NCI-H187 treated with DMSO at 0.1 percent for 48 hours (cell line): ENCODE results near the gene FAM50B.

Experiments
- DNase-seq: peaks from one replicate; lab custom pipeline; 2025; lab: John Stamatoyannopoulos, UW

FAM50B gene

GRCh38 chr6:3873051-3873450 lies 23.9 kb downstream of the FAM50B start:
- DNase-seq: no peak

GRCh38 chr6:3874069-3874468 lies 24.9 kb downstream of the FAM50B start:
- DNase-seq: no peak

GRCh38 chr6:3875486-3875885 lies 26.3 kb downstream of the FAM50B start:
- DNase-seq: no peak

- no peak for DNase-seq
Measured at GRCh38 chr6:3876101-3876500, 26.9 kb downstream of the FAM50B start.

GRCh38 chr6:3876866-3877265 lies 27.7 kb downstream of the FAM50B start:
- DNase-seq: no peak

- DNase-seq: no peak
Measured at GRCh38 chr6:3878048-3878666, 29.0 kb downstream of the FAM50B start.

- DNase-seq: no peak
Measured at GRCh38 chr6:3879194-3879952, 30.2 kb downstream of the FAM50B start.

GRCh38 chr6:3881711-3882421 lies 32.7 kb downstream of the FAM50B start:
- no peak for DNase-seq

- no peak for DNase-seq
Measured at GRCh38 chr6:3882431-3882830, 33.3 kb downstream of the FAM50B start.

GRCh38 chr6:3882866-3883265 lies 33.7 kb downstream of the FAM50B start:
- DNase-seq: no peak

GRCh38 chr6:3884007-3884745 lies 35.0 kb downstream of the FAM50B start:
- no peak for DNase-seq

GRCh38 chr6:3885262-3886036 lies 36.3 kb downstream of the FAM50B start:
- DNase-seq: no peak

- no peak for DNase-seq
Measured at GRCh38 chr6:3887150-3887700, 38.1 kb downstream of the FAM50B start.

GRCh38 chr6:3888153-3888957 lies 39.2 kb downstream of the FAM50B start:
- no peak for DNase-seq

GRCh38 chr6:3890047-3890446 lies 40.9 kb downstream of the FAM50B start:
- DNase-seq: no peak

- no peak for DNase-seq
Measured at GRCh38 chr6:3891883-3892282, 42.7 kb downstream of the FAM50B start.

- DNase-seq: no peak
Measured at GRCh38 chr6:3892603-3893002, 43.4 kb downstream of the FAM50B start.

GRCh38 chr6:3893487-3893886 lies 44.3 kb downstream of the FAM50B start:
- DNase-seq: no peak

- no peak for DNase-seq
Measured at GRCh38 chr6:3893917-3894316, 44.7 kb downstream of the FAM50B start.

GRCh38 chr6:3894590-3895311 lies 45.6 kb downstream of the FAM50B start:
- no peak for DNase-seq
